NT2/D1 (cell line): ENCODE results near the gene ZNF71.

Experiments
- DNase-seq: peaks from one replicate; pipeline ENCODE4 v3.0.0-alpha.2; 2011; ENCODE audit warnings: low read depth, low spot score
- H3K27me3 ChIP-seq: 2 replicates; pipeline ENCODE4 v1.6.0; 2011; ENCODE audit warnings: mild to moderate bottlenecking; ENCODE audit not compliant: insufficient read length, insufficient read depth
- H3K36me3 ChIP-seq: 2 replicates; pipeline ENCODE4 v1.6.1; 2011; ENCODE audit warnings: mild to moderate bottlenecking, low read length, mixed read lengths; ENCODE audit not compliant: insufficient read depth, insufficient read length
- H3K4me1 ChIP-seq: 2 replicates; pipeline ENCODE4 v1.5.1; 2011; ENCODE audit not compliant: insufficient read depth, insufficient read length
- H3K4me3 ChIP-seq: 2 replicates; pipeline ENCODE4 v1.5.1; 2011; ENCODE audit warnings: low read depth; ENCODE audit not compliant: insufficient read length
- H3K9ac ChIP-seq: 2 replicates; pipeline ENCODE4 v1.6.0; 2011; ENCODE audit warnings: low read depth; ENCODE audit not compliant: insufficient read length
- H3K9me3 ChIP-seq: 2 replicates; pipeline ENCODE4 v1.5.1; 2011; ENCODE audit warnings: mild to moderate bottlenecking, low read length; ENCODE audit not compliant: insufficient read depth
- SUZ12 ChIP-seq: IDR thresholded peaks from 2 replicates; pipeline ENCODE4 v1.6.1; 2011; ENCODE audit not compliant: insufficient read length, insufficient read depth; ENCODE audit errors: extremely low read depth
- YY1 ChIP-seq: IDR thresholded peaks from 2 replicates; pipeline ENCODE4 v1.6.1; 2011; ENCODE audit not compliant: insufficient read length, insufficient read depth
- ZNF274 ChIP-seq: IDR thresholded peaks from 2 replicates; pipeline ENCODE4 v1.6.1; 2011; ENCODE audit warnings: mild to moderate bottlenecking, low read depth, low read length

Gene ZNF71

DNA sequence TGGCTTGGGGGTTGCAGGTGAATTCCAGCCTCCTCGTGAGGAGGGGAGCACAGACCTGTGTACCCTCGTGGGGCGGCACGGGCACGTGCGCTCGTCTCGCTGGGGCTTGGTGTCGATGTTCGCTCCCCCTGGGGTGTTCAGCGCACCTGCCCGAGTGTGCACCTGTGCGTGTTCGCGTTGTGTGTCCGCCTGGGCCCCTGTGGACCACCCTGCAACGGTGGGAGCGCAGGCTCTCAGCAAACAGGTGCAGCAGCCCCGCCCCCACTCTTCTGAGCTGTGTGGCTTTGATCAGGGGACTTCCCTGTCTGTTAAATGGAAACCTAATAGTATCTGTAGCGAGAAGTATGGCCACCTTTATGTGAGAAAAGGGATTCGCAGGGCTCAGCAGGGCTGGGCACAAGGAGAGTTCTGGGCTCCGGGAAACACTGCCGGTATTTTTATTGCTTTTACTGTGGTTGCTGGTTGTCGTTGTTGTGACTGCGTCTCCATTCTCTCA lies 48.4 kb downstream of the ZNF71 start:
- Histone ChIP-seq H3K36me3 (no peaks in the 10 kb centered on the region), H3K9me3 (no peaks in the 10 kb centered on the region; the same call in 1 of the 2 replicates), H3K27me3 (peaks cover 83% of the 10 kb centered on the region), H3K4me3 (no peak overlapping the region), H3K9ac (no peak overlapping the region), H3K4me1 (no peaks in the 10 kb centered on the region)
- no peak for TF ChIP-seq YY1
- no peak for TF ChIP-seq ZNF274
- TF ChIP-seq SUZ12: no peak
- no peak for DNase-seq

DNA sequence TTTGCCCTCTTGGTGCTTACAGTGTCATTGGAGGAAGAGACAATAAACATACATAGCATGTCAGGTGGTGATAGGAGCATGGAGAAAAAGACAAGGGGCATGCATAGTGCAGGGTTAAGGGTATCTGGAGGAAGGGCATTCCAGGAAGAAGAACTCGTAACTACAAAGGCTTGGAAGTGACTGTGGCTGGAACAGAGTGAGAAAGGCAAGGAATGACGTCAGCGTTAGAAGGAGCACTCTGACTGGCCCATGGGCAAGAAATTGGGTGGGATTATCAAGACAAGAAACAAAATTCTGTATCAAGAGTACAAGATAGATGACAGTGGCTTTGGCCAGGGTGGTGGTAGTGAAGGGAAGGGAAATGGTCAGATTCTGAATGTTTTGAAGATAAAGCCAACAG lies 59.0 kb downstream of the ZNF71 start:
- no peaks in the 10 kb centered on the region for H3K36me3 ChIP-seq
- no peak overlapping the region for H3K9ac ChIP-seq
- TF ChIP-seq ZNF274: no peak
- no peak for TF ChIP-seq YY1
- TF ChIP-seq SUZ12: no peak
- peaks cover 10% of the 10 kb centered on the region for H3K27me3 ChIP-seq
- no peaks in the 10 kb centered on the region for H3K4me1 ChIP-seq
- H3K4me3 ChIP-seq: no peak overlapping the region
- H3K9me3 ChIP-seq: no peaks in the 10 kb centered on the region
- DNase-seq: no peak

DNA sequence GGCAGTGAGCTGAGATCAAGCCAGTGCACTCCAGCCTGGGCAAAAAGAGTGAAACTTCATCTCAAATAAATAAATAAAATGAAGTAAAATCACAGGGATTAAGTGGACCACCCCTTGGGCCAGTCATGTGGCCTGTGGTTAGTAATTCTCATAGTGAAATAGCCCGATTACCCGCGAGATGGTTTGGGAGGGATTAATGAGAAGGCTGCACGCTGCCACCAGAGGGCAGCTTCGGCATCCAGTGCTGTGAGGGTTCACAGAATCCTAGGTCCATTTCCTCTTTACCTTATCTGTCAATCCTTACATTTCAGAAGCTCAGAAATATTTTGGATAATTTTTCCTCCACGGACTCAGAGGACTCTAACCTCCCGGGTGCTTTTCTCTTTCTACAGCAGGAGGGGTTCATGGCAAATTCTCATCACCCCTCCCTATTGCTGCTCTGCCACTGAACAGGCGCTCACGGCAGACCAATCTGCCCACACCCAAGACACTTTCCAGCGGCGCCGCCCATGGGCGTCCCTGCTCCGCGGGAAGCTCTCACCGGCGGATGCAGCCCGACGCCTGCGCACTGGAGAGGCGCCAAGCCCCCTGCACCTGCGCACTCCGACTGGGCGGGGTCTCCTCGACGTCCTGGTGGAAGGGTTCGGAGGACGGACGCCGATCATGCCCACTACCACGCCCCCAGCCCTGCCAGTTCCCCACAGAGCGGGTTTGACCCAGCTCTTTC lies 65.4 kb downstream of the ZNF71 start:
- Histone ChIP-seq H3K4me3 (peak overlapping the region; percentile 18), H3K9me3 (no peaks in the 10 kb centered on the region), H3K4me1 (no peaks in the 10 kb centered on the region), H3K27me3 (no peaks in the 10 kb centered on the region), H3K36me3 (peaks cover 17% of the 10 kb centered on the region), H3K9ac (no peak overlapping the region)
- no peak for DNase-seq
- TF ChIP-seq SUZ12 (no peak), ZNF274 (no peak), YY1 (no peak)

DNA sequence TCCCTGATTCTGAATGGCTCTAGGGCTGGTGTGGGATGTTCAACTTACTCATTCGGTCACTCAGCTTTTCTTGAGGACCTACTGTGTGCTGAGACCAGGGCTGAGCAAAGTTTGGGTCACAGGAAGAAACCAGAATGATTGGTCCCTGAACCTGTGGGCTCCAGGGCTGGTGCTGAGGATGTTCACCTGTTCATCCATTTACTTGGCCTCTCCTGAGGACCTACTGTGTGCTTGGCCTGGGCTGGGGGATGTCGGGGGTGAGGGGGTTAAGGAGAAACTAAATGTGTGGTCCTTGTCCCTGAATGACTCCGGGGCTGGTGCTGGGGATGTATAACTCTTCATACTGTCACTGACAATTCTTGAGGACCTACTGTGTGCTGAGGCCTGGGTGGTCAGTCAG lies 66.1 kb downstream of the ZNF71 start:
- no peaks in the 10 kb centered on the region for H3K4me1 ChIP-seq
- no peak for TF ChIP-seq ZNF274
- TF ChIP-seq YY1: no peak
- TF ChIP-seq SUZ12: no peak
- no peak for DNase-seq
- peaks cover 17% of the 10 kb centered on the region for H3K36me3 ChIP-seq
- no peaks in the 10 kb centered on the region for H3K27me3 ChIP-seq
- H3K9ac ChIP-seq: no peak overlapping the region
- H3K4me3 ChIP-seq: no peak overlapping the region
- H3K9me3 ChIP-seq: no peaks in the 10 kb centered on the region

DNA sequence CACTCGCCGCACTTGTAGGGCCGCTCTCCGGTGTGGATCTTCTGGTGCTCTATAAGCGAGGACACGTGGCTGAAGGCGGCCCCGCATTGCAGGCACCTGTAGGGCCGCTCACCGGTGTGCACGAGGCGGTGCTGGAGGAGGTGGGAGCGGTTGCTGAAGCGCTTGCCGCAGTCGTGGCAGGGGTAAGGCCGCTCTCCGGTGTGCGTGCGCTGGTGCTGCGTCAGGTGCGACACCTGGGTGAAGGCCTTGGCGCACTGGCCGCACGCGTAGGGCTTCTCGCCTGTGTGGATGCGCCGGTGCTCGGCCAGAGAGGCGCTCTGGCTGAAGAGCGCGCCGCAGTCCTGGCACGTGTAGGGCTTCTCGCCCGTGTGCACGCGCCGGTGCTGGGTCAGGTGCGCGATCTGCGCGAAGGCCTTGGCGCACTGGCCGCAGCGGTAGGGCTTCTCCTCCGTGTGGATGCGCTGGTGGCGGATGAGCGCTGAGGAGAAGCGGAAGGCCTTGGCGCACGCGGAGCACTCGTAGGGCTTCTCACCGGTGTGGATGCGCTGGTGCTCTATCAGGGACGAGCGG lies 68.9 kb downstream of the ZNF71 start:
- Histone ChIP-seq H3K9ac (no peak overlapping the region), H3K27me3 (no peaks in the 10 kb centered on the region), H3K4me3 (no peak overlapping the region), H3K9me3 (no peaks in the 10 kb centered on the region), H3K4me1 (no peaks in the 10 kb centered on the region), H3K36me3 (peaks cover 17% of the 10 kb centered on the region)
- no peak for DNase-seq
- TF ChIP-seq ZNF274: no peak
- TF ChIP-seq SUZ12: no peak
- TF ChIP-seq YY1: no peak

DNA sequence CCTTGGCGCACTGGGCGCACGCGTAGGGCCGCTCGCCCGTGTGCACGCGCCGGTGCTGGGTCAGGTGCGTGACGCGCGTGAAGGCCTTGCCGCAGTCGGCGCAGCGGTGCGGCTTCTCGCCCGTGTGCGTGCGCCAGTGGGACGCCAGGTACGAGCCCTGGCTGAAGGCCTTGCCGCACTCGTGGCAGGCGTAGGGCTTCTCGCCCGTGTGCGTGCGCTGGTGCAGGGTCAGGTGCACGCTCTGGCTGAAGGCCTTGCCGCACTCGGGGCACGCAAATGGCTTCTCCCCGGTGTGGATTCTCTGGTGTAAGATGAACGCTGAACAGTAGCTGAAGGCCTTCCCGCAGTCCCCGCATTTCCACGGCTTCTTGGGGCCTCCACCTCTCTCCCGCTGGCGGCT lies 69.4 kb downstream of the ZNF71 start:
- no peaks in the 10 kb centered on the region for H3K27me3 ChIP-seq
- no peak for DNase-seq
- H3K9ac ChIP-seq: no peak overlapping the region
- H3K36me3 ChIP-seq: peaks cover 17% of the 10 kb centered on the region
- no peak overlapping the region for H3K4me3 ChIP-seq
- no peaks in the 10 kb centered on the region for H3K9me3 ChIP-seq
- no peaks in the 10 kb centered on the region for H3K4me1 ChIP-seq
- TF ChIP-seq SUZ12 (no peak), ZNF274 (no peak), YY1 (no peak)

DNA sequence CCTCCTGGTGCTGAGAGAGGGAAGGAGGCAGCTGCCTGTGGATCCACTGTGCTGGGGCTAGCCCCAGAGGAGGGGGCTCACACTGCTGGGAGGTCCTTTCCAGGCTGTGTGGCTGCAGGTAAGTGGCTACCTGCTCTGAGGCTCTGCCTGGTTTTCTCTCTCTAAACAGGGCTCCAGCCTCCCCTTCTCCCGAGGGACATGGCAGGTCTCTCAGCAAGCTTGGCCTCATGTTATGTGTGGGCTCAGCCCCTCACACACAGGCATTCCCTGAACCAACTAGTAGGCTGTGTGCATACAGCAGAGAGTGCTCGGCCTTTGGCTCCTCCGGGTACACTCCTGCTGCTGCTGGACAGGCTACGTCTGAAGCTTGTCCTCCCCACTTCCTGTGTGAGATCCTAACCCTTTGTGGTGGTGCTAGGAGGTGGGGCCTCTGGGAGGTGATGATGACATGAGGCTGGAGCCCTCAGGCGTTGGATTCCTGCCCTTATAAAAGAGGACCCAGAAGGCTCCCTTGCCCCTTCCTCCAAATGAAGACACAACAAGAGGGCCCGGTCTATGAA lies 72.3 kb downstream of the ZNF71 start:
- Histone ChIP-seq H3K9me3 (no peaks in the 10 kb centered on the region), H3K4me3 (no peak overlapping the region), H3K4me1 (peaks cover 6% of the 10 kb centered on the region), H3K9ac (no peak overlapping the region), H3K27me3 (no peaks in the 10 kb centered on the region), H3K36me3 (peaks cover 17% of the 10 kb centered on the region)
- TF ChIP-seq SUZ12 (no peak), ZNF274 (no peak), YY1 (no peak)
- no peak for DNase-seq
